Endothelial cell of hepatic sinusoid (primary cell): ENCODE measurements around the gene DHRS1.
"Not testable (repeated sequence)": the region's sequence is repeated elsewhere in the genome, so short reads cannot be mapped to it uniquely, and the experiment has no call there.

ENCODE experiments used
- in situ Hi-C: cut with HindIII; loops from 2 replicates; pipeline ENCODE4 v1.10.0; 2017; ENCODE audit warnings: low sequenced_read_pairs

DHRS1 gene

GRCh38 chr14:24254630-24255392, 44.8 kb downstream of the DHRS1 start:
- in situ Hi-C loops = no loop called here

GRCh38 chr14:24253936-24254335, 45.6 kb downstream of the DHRS1 start:
- in situ Hi-C loops = no loop called here

- in situ Hi-C loops = no loop called here
Measured at GRCh38 chr14:24252289-24253124, 47.1 kb downstream of the DHRS1 start.

- in situ Hi-C loops = no loop called here
Measured at GRCh38 chr14:24251880-24252288, 47.7 kb downstream of the DHRS1 start.

GRCh38 chr14:24250354-24250753, 49.2 kb downstream of the DHRS1 start:
- in situ Hi-C loops = no loop called here

- in situ Hi-C loops = no loop called here
Measured at GRCh38 chr14:24249230-24250021, 50.2 kb downstream of the DHRS1 start.

- in situ Hi-C loops = no loop called here
Measured at GRCh38 chr14:24247422-24247821, 52.2 kb downstream of the DHRS1 start.

- in situ Hi-C loops = no loop called here
Measured at GRCh38 chr14:24246765-24247212, 52.8 kb downstream of the DHRS1 start.

GRCh38 chr14:24245350-24245749, 54.2 kb downstream of the DHRS1 start:
- in situ Hi-C loops = not testable (repeated sequence)

GRCh38 chr14:24243336-24243836, 56.2 kb downstream of the DHRS1 start:
- in situ Hi-C loops = no loop called here

- in situ Hi-C loops = no loop called here
Measured at GRCh38 chr14:24241829-24242443, 57.6 kb downstream of the DHRS1 start.
